ENCODE data around the gene TPRA1. TPM values are rescaled to one million over a fixed set of nuclear protein-coding genes. Genes with fewer than 3 reads are reported as not detected.

TPRA1 gene
- total RNA-seq, result 29.5 and 30.4 TPM in 2 replicates

DNA sequence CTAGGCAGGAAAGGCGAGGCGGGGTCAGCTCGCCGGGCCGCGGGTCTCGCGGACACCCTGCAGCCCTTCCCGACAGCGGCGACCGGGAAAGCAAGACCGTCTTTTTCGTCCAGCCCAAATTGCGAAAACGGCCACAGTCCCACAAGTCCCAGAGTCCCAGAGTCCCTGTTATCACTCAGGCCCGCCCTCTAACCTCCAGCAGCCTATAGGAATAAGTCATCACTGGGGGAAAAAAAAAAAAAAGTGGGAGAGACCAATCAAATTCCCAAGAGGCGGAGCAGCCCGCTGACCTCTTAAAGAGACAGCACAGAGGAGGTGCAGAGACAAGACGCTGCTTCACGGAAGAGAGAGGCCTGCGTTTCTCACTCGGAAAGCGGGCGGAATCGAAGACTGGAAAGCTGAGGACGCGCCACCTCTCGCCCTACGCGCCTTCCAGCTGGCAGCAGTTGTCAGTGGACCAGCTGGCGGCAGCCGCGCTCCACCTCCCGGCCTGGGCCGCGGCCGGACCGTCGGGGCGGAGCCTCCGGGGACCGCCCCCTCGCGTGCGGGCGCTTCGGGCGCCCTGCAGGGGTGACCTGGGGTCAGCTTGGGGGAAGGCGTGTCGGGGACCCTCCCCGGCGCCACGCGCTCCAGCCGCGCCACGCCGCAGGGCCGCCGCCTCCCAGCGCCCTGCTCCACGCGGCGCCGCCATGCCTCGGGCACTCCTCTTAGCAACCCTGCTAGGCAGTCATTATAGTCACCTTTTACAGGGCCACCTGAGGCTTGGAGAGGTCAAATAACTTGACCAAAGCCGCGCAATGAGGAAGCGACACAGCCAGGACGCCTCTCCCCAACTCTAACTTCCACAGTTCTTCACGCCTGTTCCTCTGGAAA lies at the start of gene TPRA1:
TSS of gene TPRA1 (minus strand) at position 141 of the 873 bp plus-strand sequence. CDS start 10,587 bp downstream, outside the sequence.
- TF ChIP-seq CTCF (IDR thresholded peaks at IDR 0.05; ENCODE audit: extremely low read depth, low read depth, low read length), result no peak
- Histone ChIP-seq H4K20me1 (ENCODE audit: insufficient read depth, low read length) (peaks cover 38% of the 10 kb centered on the region), H3K36me3 (ENCODE audit: insufficient read depth, low read length) (no peaks in the 10 kb centered on the region), H3K9me3 (ENCODE audit: low read depth, low read length) (no peaks in the 10 kb centered on the region), H3K79me2 (ENCODE audit: insufficient read depth, low read length) (peaks cover 43% of the 10 kb centered on the region), H3K27ac (ENCODE audit: low read depth, low read length) (peak within 1 kb of the TSS; percentile 90), H3K4me3 (ENCODE audit: insufficient read depth, low read length) (peak within 1 kb of the TSS; percentile 91), H3K4me1 (ENCODE audit: insufficient read depth, low read length) (peaks cover 26% of the 10 kb centered on the region), H3K27me3 (ENCODE audit: insufficient read depth, low read length) (no peaks in the 10 kb centered on the region), H3K4me2 (ENCODE audit: insufficient read depth, low read length) (peak within 1 kb of the TSS; percentile 97), H2AFZ (ENCODE audit: low read length) (peak within 1 kb of the TSS; percentile 95)
- DNase-seq (ENCODE audit: insufficient read length, low spot score, missing footprints), result peak; percentile 100

DNA sequence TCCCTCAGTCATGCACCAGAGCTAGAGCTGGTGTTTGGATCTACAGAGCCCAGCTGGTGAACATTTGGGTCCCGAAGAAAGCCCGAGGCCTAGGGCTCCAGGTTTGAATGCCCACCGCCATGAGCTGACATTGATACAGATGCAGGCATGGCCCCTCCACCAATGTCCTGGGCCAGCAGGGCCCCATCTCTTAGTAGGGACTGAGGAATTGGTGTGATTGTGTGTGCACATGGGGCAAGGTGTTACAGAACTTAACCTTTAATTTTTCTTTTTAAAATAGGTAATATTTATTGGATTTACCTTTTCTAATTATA lies 49.5 kb upstream of the TPRA1 start:
- no peak overlapping the region for H2AFZ ChIP-seq (ENCODE audit: low read length)
- H3K36me3 ChIP-seq (ENCODE audit: insufficient read depth, low read length), result no peaks in the 10 kb centered on the region
- no peak overlapping the region for H3K27ac ChIP-seq (ENCODE audit: low read depth, low read length)
- H3K4me2 ChIP-seq (ENCODE audit: insufficient read depth, low read length), result no peak overlapping the region
- peaks cover 13% of the 10 kb centered on the region for H3K27me3 ChIP-seq (ENCODE audit: insufficient read depth, low read length)
- no peaks in the 10 kb centered on the region for H3K79me2 ChIP-seq (ENCODE audit: insufficient read depth, low read length)
- no peak for DNase-seq (ENCODE audit: insufficient read length, low spot score, missing footprints)
- H4K20me1 ChIP-seq (ENCODE audit: insufficient read depth, low read length), result no peaks in the 10 kb centered on the region
- no peaks in the 10 kb centered on the region for H3K9me3 ChIP-seq (ENCODE audit: low read depth, low read length)
- no peak overlapping the region for H3K4me3 ChIP-seq (ENCODE audit: insufficient read depth, low read length)
- TF ChIP-seq CTCF (IDR thresholded peaks at IDR 0.05; ENCODE audit: extremely low read depth, low read depth, low read length), result no peak
- H3K4me1 ChIP-seq (ENCODE audit: insufficient read depth, low read length), result no peaks in the 10 kb centered on the region

DNA sequence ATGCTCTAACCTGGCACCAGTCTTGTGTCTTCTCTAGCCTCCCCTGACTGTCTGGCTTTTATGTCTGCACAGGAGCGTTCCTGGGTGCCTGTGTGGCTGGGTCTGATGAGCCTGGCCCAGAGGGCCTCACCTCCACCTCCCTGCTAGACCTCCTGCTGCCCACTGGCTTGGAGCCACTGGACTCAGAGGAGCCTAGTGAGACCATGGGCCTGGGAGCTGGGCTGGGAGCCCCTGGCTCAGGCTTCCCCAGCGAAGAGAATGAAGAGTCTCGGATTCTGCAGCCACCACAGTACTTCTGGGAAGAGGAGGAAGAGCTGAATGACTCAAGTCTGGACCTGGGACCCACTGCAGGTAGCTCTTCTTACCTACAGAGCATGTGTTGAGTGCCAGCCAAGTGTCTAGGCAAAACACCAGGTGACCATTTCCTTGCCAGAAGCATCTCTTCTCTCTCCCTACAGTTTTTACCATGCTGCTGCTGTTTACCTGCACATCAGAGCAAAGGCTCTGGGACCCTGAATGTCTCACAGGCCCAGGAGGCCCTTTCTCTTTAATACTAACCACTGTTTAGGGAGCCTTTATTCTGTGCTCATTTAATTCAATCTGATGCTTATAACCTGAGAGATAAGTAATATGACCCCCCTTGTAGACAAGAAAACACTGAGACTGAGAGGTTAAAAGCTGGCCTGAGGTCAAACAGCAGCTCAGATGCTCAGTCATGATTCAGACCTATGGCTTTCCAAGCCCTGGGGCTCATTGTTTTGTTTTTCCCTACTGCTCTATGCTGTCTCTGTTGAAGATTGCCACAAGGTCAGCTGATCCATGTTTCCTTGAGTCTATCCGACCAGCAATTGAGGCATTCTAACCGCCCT lies 48.9 kb upstream of the TPRA1 start:
- no peaks in the 10 kb centered on the region for H3K79me2 ChIP-seq (ENCODE audit: insufficient read depth, low read length)
- TF ChIP-seq CTCF (IDR thresholded peaks at IDR 0.05; ENCODE audit: extremely low read depth, low read depth, low read length), result no peak
- no peak overlapping the region for H3K4me3 ChIP-seq (ENCODE audit: insufficient read depth, low read length)
- no peak overlapping the region for H3K4me2 ChIP-seq (ENCODE audit: insufficient read depth, low read length)
- H4K20me1 ChIP-seq (ENCODE audit: insufficient read depth, low read length), result no peaks in the 10 kb centered on the region
- H3K36me3 ChIP-seq (ENCODE audit: insufficient read depth, low read length), result no peaks in the 10 kb centered on the region
- H3K27me3 ChIP-seq (ENCODE audit: insufficient read depth, low read length), result peaks cover 14% of the 10 kb centered on the region
- H3K9me3 ChIP-seq (ENCODE audit: low read depth, low read length), result no peaks in the 10 kb centered on the region
- no peak overlapping the region for H2AFZ ChIP-seq (ENCODE audit: low read length)
- H3K27ac ChIP-seq (ENCODE audit: low read depth, low read length), result no peak overlapping the region
- DNase-seq (ENCODE audit: insufficient read length, low spot score, missing footprints), result no peak
- H3K4me1 ChIP-seq (ENCODE audit: insufficient read depth, low read length), result no peaks in the 10 kb centered on the region

DNA sequence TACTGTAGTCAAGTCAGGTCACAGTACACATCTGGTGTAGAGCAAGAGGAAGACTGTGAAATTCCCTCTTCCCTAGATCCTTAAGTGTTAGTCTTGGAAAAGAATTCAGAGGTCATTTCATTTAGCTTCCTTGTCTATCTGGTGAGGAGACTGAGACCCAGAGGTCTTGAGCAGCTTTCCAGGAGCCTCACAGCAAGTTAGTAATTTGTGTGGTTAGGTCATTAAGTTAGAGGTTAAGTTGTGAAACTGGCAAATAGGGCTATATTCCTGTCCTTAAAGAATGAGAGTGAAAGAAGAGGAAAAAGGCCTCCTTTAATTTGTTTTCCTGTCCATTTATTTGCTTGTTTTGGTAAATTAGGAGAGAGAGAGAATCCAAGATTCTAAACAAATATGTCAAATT lies 47.4 kb upstream of the TPRA1 start:
- Histone ChIP-seq H3K27ac (ENCODE audit: low read depth, low read length) (no peak overlapping the region), H3K4me3 (ENCODE audit: insufficient read depth, low read length) (no peak overlapping the region), H4K20me1 (ENCODE audit: insufficient read depth, low read length) (no peaks in the 10 kb centered on the region), H3K4me1 (ENCODE audit: insufficient read depth, low read length) (no peaks in the 10 kb centered on the region), H3K9me3 (ENCODE audit: low read depth, low read length) (no peaks in the 10 kb centered on the region), H2AFZ (ENCODE audit: low read length) (no peak overlapping the region), H3K27me3 (ENCODE audit: insufficient read depth, low read length) (peaks cover 15% of the 10 kb centered on the region), H3K4me2 (ENCODE audit: insufficient read depth, low read length) (no peak overlapping the region), H3K36me3 (ENCODE audit: insufficient read depth, low read length) (no peaks in the 10 kb centered on the region), H3K79me2 (ENCODE audit: insufficient read depth, low read length) (no peaks in the 10 kb centered on the region)
- no peak for DNase-seq (ENCODE audit: insufficient read length, low spot score, missing footprints)
- TF ChIP-seq CTCF (IDR thresholded peaks at IDR 0.05; ENCODE audit: extremely low read depth, low read depth, low read length), result no peak
